Activated CD4-positive, alpha-beta T cell treated with anti-CD3 and anti-CD28 coated beads, Interleukin-2, amount 50 U/mL, for 24 hours (primary cell): ENCODE data around the gene DSCAM.
"Not testable (repeated sequence)": the region's sequence is repeated elsewhere in the genome, so short reads cannot be mapped to it uniquely, and the experiment has no call there.

Source experiments
- DNase-seq, 2 donors: peaks; one replicate each; pipeline ENCODE4 v3.0.0-alpha.2; 2020; ENCODE audit warnings: low read depth in 1 of 2, low spot score in 1 of 2

DSCAM gene

DNA sequence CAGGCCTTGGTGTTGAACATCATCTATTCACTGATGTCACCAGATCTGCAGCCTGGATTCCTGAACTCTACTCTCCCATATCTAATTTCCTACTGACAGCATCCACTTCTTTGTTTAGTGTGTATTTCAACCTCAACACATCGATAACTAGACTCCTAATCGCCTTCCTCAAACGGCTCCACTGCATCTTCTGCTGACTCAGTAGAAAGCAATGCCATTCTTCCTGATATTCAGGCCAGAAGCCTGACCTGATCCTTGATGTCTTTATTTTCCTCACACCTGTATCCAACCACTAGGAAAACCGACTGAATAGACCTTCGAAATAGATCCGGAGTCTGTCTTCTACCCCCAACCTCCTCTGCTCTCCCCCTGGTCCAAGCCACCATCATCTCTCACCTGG is 512.8 kb downstream of the DSCAM start:
- DNase-seq = no peak

DNA sequence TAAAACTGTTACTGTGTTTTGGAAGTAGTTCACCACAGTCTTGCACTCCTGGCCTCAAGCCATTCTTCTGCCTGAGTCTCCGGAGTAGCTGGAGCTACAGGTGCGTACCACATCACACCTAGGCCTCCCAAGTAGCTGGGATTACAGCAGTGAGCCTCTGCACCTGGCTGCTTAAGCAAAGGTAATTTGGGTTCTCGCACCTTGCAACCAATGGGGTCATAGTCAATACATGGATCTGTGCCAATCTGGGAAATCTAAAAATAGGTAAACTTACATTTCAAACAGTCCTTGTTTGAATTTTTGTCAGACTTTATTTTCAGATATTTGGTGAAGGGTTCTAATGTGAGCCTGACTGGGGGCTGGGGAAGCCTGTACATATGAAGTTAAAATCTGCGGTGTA is 513.2 kb downstream of the DSCAM start:
- DNase-seq = no peak

DNA sequence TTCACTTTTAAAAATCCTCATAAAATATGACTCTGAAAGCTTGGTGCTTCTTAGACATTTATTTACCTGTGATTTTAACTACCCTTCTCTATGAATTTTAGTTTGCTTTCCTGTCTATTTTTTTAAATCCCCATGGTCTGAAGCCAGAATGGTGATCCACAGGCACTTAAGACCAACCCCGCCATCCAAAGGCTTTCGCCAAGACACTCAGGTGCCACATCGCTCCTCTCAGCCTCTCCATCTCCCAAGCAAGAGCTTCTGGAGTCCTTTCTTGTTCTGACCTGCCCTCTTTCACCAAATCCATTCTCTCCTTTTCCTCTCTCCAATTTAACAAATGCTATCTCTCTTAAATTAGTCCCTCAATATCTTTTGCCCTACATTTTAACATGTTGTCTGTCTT is 515.2 kb downstream of the DSCAM start:
- no peak for DNase-seq

DNA sequence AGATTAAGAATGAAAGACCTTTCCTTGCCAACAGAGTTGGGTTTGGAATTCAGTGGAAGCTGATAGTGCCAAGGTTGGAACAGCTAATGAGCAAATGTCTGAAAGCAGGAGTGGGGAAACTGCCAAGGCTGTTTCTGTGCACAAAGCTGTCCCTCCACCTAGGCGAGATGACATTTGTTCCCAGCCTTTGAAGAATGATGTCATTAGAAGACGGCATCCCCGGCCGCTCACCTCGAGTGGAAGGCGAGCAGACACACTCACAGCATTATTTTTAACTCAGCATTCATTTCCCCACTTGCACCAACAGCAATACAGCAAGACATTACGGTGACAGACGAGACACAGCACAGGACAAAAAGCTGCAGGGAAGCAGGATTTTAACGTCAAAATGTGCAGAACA is 515.8 kb downstream of the DSCAM start:
- no peak for DNase-seq

DNA sequence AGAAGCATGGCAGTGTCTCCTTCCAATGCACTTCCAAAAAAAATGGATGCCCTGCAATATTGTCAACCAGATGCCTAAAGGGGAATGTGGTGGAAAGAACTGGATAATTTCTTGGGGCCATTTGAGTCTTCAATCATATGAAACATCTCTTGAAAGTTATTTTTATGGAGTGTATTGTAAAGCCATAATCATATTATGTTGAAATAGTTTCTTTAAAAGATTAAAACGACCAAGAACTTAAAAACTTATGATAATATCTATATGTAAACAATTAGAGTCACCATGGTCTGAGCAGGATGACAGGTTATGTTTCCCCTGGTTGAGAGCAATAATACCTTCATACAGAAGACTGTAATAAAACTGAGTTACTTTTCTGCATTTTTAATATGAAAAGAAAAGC is 522.6 kb downstream of the DSCAM start:
- DNase-seq = no peak

DNA sequence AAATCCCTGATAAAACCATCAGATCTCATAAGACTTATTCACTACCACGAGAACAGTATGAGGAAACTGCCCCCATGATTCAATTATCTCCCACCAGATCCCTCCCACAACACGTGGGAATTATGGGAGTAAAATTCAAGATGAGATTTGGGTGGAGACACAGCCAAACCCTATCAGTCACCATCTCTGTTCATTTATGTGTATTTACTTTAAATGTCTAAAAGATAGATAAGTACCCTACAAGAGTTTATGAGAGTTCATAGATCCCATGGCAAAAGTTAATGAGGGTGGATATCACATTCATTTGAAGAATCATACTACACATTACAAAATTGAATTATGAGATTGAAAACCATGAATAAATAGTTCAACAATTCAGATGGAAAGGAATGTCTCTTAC is 526.2 kb downstream of the DSCAM start:
- not testable (repeated sequence) for DNase-seq

DNA sequence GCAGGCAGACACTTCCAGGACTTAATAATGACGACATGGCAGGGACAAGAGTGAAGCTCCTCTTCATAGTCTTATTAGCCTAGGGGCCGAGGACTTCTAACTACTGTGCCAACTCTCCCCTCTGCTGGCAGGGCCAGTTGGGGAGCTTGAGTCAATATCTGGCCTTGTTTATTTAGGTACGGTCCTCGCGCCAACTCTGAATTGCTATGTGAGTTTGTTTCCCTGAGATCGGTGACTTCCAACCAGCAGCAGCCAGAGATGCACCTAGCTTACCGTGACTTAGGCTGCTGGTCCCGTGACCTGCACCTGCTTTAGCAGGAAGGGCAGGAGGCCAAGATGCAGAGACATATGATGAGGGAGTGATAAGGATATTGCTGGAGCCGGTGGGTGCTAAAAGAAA is 528.6 kb downstream of the DSCAM start:
- no peak for DNase-seq

DNA sequence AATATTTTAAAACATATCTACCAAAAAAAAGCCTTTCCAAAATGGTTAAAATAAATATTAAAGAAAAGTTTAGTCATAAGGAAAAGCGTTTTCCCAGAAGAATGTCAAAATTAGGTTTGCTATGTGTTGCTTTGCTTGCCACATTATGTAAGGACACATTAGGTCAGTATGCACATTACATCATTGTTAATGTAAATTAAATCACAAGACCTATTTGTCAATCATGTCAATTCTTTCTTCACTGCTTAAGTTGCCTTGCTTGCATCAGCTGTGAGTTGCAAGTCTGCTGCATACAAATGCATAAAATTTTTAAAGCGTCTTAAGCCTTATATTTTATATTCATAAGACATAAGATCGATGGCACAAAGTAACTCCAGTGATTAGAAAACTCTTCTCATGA is 530.9 kb downstream of the DSCAM start:
- DNase-seq = no peak

DNA sequence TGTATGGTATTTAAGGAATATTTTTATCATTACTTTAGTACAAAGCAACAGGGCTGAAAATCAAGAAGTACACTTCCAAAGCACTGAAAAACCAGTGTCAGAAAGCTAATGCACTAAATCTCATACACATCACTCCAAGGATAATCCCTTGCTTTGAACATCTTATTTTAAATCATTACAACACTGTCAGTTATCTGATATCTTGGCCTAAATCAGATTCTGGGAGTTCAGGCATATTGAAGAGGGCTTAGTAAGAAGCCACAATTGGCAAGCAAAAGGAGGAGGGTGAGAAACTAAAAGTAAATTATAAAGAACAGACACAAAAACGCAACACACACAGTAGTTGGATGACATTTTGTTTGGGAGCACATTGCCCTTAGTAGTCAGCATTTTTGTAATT is 531.3 kb downstream of the DSCAM start:
- no peak for DNase-seq

DNA sequence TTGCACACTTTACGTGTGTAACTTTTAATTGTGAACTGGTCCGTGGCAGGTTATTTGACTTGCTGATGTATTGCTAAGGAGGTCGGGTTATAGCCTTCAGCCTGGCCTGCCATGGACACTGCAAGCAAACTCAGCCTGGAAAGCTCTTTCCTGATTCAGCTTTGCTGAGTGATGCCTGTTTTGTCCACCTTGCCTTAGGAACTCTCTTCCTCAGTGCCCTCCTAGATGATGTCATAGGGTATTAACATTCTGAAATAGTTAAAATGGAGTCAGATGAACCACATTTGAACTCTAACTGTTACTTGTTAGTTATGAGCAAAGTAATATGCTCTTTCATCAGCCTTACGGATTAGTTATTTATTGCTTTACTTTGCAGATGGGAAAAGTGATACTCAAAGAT is 533.7 kb downstream of the DSCAM start:
- no peak for DNase-seq

DNA sequence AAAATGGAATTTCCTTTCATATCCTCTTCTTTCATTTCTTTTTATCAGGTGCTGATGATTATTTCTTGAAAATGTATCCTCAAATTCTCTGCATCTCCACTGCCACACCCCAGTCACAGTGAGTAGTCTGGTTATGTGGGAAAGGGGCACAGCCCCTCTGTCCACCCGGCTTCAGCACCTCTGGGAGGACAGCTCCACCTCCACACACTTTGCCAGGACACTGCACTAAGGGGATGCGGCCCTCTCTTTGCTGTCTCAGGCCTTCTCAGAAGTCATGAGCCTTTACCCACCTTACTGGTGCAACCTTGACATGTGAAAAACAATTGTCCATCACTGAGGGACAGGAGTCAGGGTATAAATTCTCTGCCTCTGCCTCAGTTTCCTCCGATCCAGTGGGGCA is 546.7 kb downstream of the DSCAM start:
- no peak for DNase-seq

DNA sequence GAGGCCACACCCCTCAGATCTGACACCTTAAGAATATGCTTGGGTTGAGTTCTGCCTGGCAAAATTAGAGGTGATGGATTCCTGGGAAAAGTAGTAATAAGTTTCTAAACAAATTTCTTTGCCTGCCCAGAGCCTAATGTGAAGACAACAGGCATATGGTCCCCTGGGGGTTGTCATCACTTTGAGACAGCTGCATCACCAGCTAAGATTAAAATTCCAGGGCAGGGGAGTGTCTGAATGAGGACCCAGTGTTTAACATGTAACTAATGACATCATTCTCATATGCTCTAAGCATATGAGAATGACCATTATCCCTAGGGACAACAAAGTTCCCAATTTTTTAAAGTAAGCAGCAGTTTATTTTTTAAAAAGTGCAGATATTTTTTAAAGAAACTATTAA is 547.5 kb downstream of the DSCAM start:
- DNase-seq = no peak

DNA sequence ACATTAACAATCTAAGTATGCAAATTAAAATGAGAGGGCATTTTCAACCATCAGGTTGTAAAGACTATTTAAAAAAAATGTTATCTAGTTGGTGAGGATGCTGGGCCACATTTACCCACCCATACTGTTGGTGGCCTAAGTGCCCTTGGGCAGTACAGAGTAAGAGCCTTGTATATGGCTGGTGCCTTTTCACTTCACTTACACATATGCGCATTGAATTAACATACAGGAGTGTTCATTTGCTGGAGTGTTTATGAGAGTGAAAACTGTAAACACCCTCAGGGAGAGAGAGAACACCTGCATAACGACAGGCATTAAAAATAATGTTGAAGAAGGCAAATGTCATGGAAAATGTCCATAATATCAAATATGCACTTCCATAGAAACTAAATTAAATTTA is 552.6 kb downstream of the DSCAM start:
- DNase-seq = no peak

DNA sequence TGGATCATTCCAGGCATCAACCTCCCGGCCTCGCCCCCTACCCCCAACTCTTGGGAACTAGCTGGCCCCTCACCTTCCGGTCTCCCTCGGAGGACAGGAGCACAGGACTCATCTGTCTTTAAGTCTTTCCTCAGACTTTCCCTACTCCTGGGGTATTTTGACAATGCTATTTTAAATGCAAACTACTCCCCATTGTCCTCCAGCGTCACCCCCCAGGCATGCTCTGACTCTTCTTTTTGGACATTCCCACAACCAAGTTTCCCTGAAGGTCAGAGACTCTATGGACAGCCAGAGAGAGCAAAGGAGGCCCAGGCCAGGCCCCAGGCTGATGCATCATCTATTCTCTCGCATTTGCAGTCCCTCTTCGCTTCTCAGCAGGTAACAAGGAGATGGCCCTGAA is 555.4 kb downstream of the DSCAM start:
- no peak for DNase-seq

DNA sequence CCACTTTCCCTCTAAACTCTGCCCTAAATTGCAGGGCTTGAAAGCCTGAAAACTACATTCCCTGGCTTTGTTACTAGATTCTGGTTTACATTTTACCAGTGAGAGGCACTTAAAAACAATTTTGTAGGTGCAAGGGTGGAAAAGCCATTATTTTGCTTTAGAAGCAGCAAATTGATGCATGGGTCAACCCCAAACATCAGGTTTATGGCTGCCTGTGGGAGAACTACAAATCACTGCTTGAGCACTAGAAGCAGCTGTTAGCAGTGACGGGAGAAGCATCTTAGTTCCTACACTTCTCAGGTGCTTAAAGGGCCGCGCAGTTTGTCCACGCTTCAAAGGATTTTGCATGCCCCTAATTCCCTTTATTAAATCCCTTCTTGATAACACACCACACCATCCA is 562.5 kb downstream of the DSCAM start:
- no peak for DNase-seq

DNA sequence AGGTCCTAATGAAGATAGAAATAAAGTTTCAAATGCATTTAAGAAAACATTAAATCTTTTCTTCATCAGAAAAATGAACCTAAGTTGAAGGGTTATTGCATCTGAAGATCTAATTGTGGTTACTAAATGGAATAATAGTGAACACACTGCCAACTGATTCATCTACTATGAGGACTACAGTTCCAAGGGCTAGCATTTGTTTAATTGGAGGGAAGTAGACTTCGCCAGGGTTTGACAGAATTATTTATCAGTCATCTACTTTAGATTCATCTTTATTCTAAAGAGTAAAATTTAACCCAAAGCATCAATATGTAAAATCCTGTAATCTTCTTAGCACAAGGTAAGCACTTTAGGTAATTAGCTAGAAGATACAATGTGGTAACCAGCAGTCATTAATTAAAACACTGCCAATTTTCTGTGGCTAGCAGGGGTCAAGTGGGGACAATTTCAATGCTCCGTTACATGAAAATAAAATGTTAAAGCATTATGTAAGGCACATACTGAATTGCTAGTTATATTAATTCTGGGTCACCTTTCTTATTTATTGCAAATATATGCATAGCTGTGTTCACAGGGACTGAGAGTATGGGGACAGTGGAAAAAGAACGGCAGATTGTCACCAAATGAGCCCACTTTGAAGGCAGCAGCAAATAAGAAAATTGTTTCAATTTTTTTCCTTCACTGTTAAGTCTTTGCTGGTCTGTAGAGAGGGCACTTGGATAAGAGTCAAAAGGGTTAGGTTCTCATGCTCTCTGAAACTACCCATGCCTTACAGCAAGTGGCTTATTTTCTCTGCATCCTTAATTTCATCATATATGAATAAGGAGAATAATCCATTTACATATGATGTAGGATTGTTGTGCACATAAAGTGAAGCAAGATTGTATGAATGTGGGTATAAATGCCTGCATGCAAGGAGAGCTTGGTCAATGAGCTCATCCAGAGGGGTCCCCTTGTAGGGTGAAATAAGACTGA is 563.8 kb downstream of the DSCAM start:
- DNase-seq = no peak

DNA sequence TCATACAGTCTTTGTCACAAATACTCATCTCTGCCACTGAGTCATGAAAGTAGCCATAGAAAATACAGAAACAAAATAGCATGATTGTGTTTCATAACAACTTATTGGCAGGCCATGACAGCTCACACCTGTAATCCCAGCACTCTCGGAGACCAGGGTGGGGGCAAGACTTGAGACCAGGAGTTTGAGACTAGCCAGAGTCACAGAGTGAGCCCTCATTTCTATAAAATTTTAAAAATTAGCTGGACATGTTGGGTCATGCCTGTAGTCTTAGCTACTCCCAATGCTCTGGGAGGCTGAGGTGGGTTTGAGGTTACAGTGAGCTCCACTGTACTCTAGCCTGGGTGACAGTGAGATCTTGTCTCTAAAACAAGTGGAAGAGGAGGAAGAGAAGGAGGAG is 568.6 kb downstream of the DSCAM start:
- DNase-seq = no peak

DNA sequence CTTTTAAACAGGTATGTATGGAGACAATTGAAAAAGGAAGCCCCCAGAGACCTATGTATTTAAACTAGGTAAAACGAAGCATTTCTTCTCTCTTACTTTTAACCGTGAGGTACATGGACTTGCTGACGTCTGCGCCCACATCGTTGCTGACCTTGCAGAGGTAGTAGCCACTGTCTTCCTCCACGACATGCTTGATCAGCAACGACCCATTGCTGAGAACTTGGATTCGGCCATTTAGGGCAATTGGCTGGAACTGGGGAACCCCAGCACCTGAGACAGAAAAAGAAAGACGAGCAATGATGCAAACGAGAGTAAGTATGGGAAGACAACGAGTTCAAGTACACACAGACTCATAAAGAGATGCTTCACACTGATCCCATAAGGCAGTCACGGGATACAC is 571.0 kb downstream of the DSCAM start:
- DNase-seq = no peak

DNA sequence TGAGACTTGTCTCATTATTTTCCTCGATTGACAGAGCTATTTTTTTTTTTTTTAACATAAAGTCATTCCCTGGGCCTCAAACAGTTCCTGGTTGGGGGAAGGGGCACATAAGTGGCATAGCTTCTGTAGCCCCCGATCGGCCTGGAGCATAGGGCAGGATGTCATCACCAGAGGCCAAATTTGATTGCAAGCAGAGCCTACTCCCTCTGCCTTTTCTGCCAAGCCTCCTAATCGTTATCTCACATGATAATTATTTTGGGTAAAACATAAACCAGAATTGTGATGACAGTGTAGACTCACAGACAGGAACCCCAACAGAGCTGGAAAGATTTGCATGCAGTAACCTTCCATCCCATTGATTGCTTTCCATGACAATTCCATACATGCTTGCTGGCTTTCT is 574.9 kb downstream of the DSCAM start:
- DNase-seq = no peak

DNA sequence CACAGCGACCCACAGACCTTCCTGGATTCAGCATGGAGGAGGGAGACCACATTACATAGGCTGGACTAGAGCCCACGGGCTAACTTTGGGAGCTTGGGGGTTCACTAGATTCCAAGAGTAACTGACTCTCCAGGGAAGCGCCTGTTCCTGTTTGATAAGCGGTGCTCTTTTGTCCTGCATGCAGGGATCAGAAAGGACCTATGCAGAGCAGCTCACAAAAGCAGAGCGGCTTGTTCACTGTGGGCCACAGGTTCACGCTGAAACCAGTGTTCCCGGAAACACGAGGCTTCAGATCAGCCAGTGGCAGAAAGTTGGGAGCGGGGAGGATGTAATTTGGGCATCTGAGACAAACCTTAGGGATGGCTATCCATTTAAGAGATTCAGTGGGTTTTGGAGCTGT is 575.8 kb downstream of the DSCAM start:
- DNase-seq = no peak

DNA sequence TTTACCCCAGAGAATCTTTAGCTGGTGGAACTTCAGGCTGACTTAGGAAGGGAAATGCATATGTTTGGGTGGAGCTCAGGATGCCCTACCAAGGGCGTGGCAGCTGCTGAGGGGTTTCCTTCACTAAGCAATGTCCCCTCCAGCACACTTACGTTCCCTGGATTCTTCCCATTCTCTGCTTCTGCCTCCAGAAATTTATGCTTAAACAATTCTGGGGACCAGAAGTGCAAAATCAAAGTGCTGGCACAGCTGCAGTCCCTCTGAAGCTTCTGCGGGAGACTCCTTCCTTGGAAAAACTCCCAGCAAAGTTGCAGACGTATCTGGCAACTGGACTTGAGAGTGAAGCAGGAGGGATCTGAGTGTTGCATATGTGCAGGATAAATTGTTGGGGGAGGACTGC is 576.9 kb downstream of the DSCAM start:
- DNase-seq = no peak

DNA sequence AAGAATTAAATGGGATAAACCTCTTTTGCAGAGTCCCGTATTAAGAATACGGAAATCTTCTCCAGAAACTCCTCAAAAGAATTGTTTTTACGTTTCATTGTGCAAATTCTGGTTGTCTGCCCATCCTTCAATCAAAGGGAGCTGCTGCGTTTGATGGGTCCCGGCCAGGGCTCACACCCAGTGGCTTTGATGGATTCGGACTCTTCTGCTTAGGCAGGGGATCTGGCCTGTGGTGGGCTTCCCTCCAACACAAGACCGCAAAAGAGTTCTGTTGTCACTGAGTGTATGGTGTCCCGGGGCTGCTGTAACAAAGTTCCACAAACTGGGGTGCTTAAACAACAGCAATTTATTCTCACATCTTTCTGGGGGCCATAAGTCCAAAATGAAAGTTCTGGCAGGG is 577.7 kb downstream of the DSCAM start:
- DNase-seq = no peak

DNA sequence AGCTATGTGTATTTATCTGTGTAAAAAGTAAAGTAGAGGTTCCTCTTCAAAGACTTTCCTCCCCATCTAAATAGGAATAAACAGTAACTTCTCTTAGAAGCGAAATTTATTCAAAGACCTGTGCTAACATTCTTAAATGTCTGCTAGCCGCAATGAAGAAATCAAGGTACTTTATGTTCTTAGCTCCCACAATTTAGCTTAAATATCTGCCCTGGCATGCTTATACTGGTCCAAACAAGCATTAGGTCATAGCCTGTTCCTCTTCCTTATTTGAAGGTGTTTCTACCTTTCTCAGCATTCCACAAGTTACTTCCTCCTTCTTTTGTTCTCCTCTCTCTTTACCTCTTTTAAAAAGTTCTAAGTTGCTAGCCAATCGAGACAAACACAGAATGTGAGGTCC is 588.5 kb downstream of the DSCAM start:
- not testable (repeated sequence) for DNase-seq
